ENCODE data around the gene ANKRD62. TPM values are rescaled to one million over a fixed set of nuclear protein-coding genes. Genes with fewer than 3 reads are reported as not detected.

The ANKRD62 gene
- total RNA-seq (under 1 TPM in 1 of 4 donors, not detected in 3; 0.55 TPM), polyA plus RNA-seq (under 1 TPM in 1 of 3 donors, not detected in 2; 0.03 TPM)

DNA sequence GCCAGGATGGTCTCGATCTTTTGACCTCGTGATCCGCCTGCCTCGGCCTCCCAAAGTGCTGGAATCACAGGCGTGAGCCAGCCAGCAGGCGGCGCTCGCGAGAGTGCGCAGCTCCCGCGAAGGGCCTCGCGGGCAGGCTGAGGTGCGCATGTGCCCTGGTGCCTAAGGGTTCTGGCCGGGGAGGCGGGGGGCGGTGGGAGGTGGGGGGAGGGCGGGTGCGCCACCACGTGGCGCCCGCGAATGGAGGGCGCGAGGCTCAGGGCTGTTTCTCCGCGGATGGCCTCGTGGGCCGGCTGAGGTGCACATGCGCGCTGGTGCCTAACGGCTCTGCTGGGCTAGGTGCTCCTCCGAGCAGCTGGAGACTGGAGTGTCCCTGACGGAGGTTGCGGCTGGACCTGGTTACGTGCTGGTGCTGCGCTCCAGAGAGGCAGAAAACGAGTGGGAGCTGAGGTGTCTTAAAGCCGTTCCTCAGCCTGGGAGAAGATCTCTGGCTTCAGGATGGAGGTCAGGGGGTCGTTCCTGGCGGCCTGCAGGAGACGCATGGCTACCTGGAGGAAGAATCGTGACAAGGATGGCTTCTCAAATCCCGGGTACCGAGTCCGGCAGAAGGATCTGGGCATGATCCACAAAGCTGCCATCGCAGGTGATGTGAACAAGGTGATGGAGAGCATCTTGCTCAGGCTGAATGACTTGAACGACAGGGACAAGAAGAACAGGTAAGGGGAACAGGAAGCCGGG, at the start of gene ANKRD62:
ANKRD62 (plus strand) TSS at position 324 of the 738 bp plus-strand sequence; CDS start at position 499, 175 bp downstream.
- no peak for DNase-seq
- Histone ChIP-seq H3K9me3 (no peaks in the 10 kb centered on the region), H3K4me3 (no peak within 1 kb of the TSS), H3K4me1 (no peaks in the 10 kb centered on the region), H3K27me3 (no peaks in the 10 kb centered on the region), H3K36me3 (no peaks in the 10 kb centered on the region), H3K27ac (no peak within 1 kb of the TSS)
- WGBS, 2 donors: 93 to 96% methylated on average over 50 of the region's 50 CpGs
- TF ChIP-seq, protein P1, sequence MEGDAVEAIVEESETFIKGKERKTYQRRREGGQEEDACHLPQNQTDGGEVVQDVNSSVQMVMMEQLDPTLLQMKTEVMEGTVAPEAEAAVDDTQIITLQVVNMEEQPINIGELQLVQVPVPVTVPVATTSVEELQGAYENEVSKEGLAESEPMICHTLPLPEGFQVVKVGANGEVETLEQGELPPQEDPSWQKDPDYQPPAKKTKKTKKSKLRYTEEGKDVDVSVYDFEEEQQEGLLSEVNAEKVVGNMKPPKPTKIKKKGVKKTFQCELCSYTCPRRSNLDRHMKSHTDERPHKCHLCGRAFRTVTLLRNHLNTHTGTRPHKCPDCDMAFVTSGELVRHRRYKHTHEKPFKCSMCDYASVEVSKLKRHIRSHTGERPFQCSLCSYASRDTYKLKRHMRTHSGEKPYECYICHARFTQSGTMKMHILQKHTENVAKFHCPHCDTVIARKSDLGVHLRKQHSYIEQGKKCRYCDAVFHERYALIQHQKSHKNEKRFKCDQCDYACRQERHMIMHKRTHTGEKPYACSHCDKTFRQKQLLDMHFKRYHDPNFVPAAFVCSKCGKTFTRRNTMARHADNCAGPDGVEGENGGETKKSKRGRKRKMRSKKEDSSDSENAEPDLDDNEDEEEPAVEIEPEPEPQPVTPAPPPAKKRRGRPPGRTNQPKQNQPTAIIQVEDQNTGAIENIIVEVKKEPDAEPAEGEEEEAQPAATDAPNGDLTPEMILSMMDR (IDR thresholded peaks at IDR 0.05): no peak
- intact Hi-C loops (cut with DNase I): no loop called here

DNA sequence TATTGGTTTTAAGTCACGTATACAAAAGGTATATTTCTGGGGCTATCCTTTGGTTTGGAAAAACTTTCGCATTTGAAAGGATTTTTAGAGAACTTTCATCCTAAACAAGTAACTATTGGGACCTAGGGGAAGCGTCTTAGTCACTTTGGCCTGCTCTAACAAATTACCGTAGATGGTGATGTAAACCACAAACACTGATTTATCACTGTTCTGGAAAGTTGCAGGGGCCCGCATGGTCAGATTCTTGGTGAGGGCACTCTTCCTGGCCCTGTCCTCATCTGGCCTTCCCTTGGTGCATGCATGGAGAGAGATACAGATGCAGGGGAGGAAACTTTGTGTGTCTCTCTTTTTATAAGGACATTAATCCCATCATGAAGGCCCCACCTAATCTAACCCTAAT, 49.1 kb upstream of the ANKRD62 start:
- no peak for DNase-seq
- H3K4me1 ChIP-seq: no peaks in the 10 kb centered on the region
- H3K4me3 ChIP-seq: no peak overlapping the region
- no peak for TF ChIP-seq POLR2AphosphoS5 (IDR thresholded peaks at IDR 0.05)
- no peak for TF ChIP-seq EP300 (IDR thresholded peaks at IDR 0.05)
- TF ChIP-seq, protein P1 (IDR thresholded peaks at IDR 0.05): no peak
- TF ChIP-seq POLR2A (IDR thresholded peaks at IDR 0.05): no peak
- intact Hi-C loops (cut with DNase I): no loop called here
- no peaks in the 10 kb centered on the region for H3K36me3 ChIP-seq
- no peaks in the 10 kb centered on the region for H3K27me3 ChIP-seq
- no peaks in the 10 kb centered on the region for H3K9me3 ChIP-seq
- WGBS, 2 donors: 74 to 92% methylated on average over 5 of the region's 5 CpGs
- no peak overlapping the region for H3K27ac ChIP-seq

DNA sequence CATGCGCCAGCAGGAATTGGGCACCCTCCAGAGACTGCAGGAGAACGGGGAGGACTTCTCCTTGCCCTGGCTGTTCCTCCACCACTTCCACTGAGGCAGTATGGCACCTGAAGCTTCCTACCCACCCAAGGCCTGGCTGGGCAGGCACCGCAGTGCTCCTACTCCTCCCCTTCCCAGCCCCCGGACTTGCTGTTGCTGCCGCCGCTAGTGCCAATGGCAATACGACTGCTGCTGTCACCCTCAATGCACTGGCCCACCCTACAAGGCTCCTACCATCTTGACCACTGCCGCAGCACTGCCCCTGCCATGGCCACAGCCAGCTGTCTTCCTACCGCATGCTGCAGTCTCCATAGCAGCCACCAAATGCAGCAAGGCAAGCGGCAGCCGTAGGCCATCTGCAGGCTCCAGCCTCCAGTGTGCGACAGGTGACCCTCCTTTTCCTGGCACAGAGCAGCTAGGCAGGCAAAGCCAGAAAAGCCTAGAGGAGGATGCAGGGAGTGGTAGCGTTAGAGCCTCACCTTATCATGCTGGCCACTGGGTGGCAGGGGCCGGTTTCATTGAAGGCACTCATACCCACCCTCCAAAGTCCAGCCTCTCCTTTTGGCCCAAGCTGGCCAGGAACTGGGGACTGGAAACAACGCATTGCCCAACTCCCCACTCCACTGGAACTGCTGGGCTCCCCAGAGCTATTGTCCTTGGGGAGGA, 47.4 kb upstream of the ANKRD62 start:
- intact Hi-C loops (cut with DNase I): no loop called here
- 86 to 95% methylated on average over 15 of the region's 15 CpGs for WGBS, 2 donors
- H3K4me3 ChIP-seq: no peak overlapping the region
- TF ChIP-seq POLR2A (IDR thresholded peaks at IDR 0.05) (no peak), POLR2AphosphoS5 (IDR thresholded peaks at IDR 0.05) (no peak), EP300 (IDR thresholded peaks at IDR 0.05) (no peak)
- TF ChIP-seq, protein P1 (IDR thresholded peaks at IDR 0.05): no peak
- no peaks in the 10 kb centered on the region for H3K27me3 ChIP-seq
- no peaks in the 10 kb centered on the region for H3K36me3 ChIP-seq
- no peak overlapping the region for H3K27ac ChIP-seq
- H3K4me1 ChIP-seq: no peaks in the 10 kb centered on the region
- no peak for DNase-seq
- no peaks in the 10 kb centered on the region for H3K9me3 ChIP-seq

DNA sequence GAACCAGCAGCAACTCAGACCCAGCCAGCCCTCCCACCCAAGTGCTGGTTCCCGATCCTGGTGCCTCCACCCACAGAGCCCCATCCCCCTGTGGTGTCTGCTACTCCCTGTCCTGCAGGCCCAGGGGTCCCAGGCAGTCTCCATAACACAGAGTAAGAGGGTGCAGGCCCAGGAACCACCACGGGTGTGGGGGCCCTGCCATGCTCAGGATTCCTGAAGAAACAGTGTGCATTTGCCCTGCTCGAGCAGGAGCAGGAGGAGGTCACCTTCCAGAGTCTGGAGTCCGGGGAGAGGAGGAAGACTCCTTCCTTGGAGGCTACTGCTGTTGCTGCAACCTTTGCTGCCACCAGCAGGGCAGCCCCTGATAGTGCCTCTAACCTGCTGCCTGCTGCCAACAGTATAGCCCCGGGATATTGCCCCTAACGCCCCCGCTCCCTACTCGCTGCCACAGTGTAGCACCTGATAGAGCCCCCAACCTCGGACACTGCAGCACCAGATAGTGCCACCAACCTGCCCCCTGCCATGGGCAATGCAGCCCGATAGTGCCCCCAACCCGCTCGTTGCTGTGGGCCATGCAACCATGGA, 46.8 kb upstream of the ANKRD62 start:
- no peak for DNase-seq
- Histone ChIP-seq H3K36me3 (no peaks in the 10 kb centered on the region), H3K4me1 (no peaks in the 10 kb centered on the region), H3K27ac (no peak overlapping the region), H3K27me3 (no peaks in the 10 kb centered on the region), H3K4me3 (no peak overlapping the region), H3K9me3 (no peaks in the 10 kb centered on the region)
- TF ChIP-seq, protein P1 (IDR thresholded peaks at IDR 0.05): no peak
- TF ChIP-seq POLR2A (IDR thresholded peaks at IDR 0.05) (no peak), EP300 (IDR thresholded peaks at IDR 0.05) (no peak), POLR2AphosphoS5 (IDR thresholded peaks at IDR 0.05) (no peak)
- 79 to 88% methylated on average over 12 of the region's 12 CpGs for WGBS, 2 donors
- intact Hi-C loops (cut with DNase I): no loop called here

All from sigmoid colon (tissue), 7 donors.